GM12878 (cell line): ENCODE results near the gene STK38. TPM values are rescaled to one million over a fixed set of nuclear protein-coding genes. Genes with fewer than 3 reads are reported as not detected.

Experiments
- ATAC-seq: fragments of 200-7000 bp; cut with Tn5 transposase; 3 replicates; pipeline ENCODE4 v1.9.1; 2020; ENCODE audit warnings: mild to moderate bottlenecking, moderate library complexity
- BruUV-seq: library from RNA; stranded (reverse); fragments of 400-500 nt; replicated peaks from 2 replicates; lab custom pipeline; 2021; lab: Mats Ljungman, UMichigan
- CTCF ChIA-PET: fragments of 300-600 bp; sonication (Branson Sonifier 250); formaldehyde crosslinking; extraction: SDS; loops from one replicate; lab custom pipeline; 2021; ENCODE audit warnings: inconsistent platforms; lab: Yijun Ruan, JAX
- POLR2A ChIA-PET: fragments of 350-600 bp; formaldehyde crosslinking; extraction: SDS; loops from one replicate; lab custom pipeline; 2021; ENCODE audit warnings: inconsistent platforms; lab: Charles Lee
- RAD21 ChIA-PET: fragments of 300-600 bp; sonication (Branson Sonifier 250); formaldehyde crosslinking; loops from one replicate; lab custom pipeline; 2023; ENCODE audit warnings: antibody characterized with exemption; ENCODE audit not compliant: unreplicated experiment; lab: Charles Lee
- SMC1A ChIA-PET: fragments of 300-600 bp; sonication (Branson Sonifier 250); formaldehyde crosslinking; loops from one replicate; lab custom pipeline; 2023; ENCODE audit not compliant: unreplicated experiment, uncharacterized antibody; lab: Charles Lee
- DNase-seq: peaks from one replicate; pipeline ENCODE4 v3.0.0-alpha.2; 2011; ENCODE audit warnings: low read depth, low spot score
- FAIRE-seq: peaks from 3 replicates; lab custom pipeline; 2011; peaks lifted over from hg19 to GRCh38; lab: Jason Lieb, UNC
- H2AFZ ChIP-seq: 2 replicates; pipeline ENCODE4 v1.6.0; 2011; ENCODE audit warnings: low read depth, low read length, control low read depth; ENCODE audit not compliant: control insufficient read depth
- H3K27ac ChIP-seq: 2 replicates; pipeline ENCODE4 v1.5.1; 2011; ENCODE audit warnings: control low read depth; ENCODE audit not compliant: control insufficient read depth, insufficient read depth
- H3K27me3 ChIP-seq, 2 experiments: replicated peaks in 1 of 2; 2 replicates each; pipeline versions ENCODE4 v1.6.0 to v1.6.1; 2011; ENCODE audit warnings: low read length in 1 of 2; ENCODE audit not compliant: control insufficient read depth in 2 of 2, insufficient read depth in 2 of 2
- H3K36me3 ChIP-seq, 2 experiments: 2 replicates each; pipeline ENCODE4 v1.5.1; 2011; ENCODE audit warnings: low read length in 1 of 2; ENCODE audit not compliant: control insufficient read depth in 2 of 2, insufficient read depth in 2 of 2
- H3K4me1 ChIP-seq: 2 replicates; pipeline ENCODE4 v1.6.1; 2011; ENCODE audit warnings: mild to moderate bottlenecking, low read length, moderate library complexity, mixed read lengths; ENCODE audit not compliant: control insufficient read depth, insufficient read depth
- H3K4me2 ChIP-seq: 2 replicates; pipeline ENCODE4 v1.6.0; 2011; ENCODE audit warnings: control low read depth; ENCODE audit not compliant: control insufficient read depth, insufficient read depth
- H3K4me3 ChIP-seq: fragments of 200-600 bp; sonication (generic); 2 replicates; pipeline ENCODE4 v1.5.1; 2016
- H3K79me2 ChIP-seq: 2 replicates; pipeline ENCODE4 v1.6.0; 2011; ENCODE audit warnings: low read length; ENCODE audit not compliant: control insufficient read depth, insufficient read depth
- H3K9ac ChIP-seq: 2 replicates; pipeline ENCODE4 v1.8.0; 2011; ENCODE audit warnings: low read length, control low read depth, mixed read lengths; ENCODE audit not compliant: control insufficient read depth, insufficient read depth
- H3K9me3 ChIP-seq: replicated peaks from 3 replicates; pipeline ENCODE4 v1.5.1; 2011; ENCODE audit warnings: mild to moderate bottlenecking, low read length; ENCODE audit not compliant: control insufficient read depth, insufficient read depth
- H4K20me1 ChIP-seq: 2 replicates; pipeline ENCODE4 v1.6.0; 2011; ENCODE audit not compliant: control insufficient read depth, insufficient read depth
- BCL11A ChIP-seq: IDR thresholded peaks from 2 replicates; pipeline ENCODE4 v1.6.1; 2011; ENCODE audit warnings: low read depth, low read length
- CEBPB ChIP-seq, 2 experiments: fragments of 150-350 bp in 1 of 2; IDR thresholded peaks; 2 replicates each; pipeline ENCODE4 v1.6.1; 2012 to 2014; ENCODE audit warnings: low read depth in 2 of 2, low read length in 2 of 2, borderline replicate concordance in 1 of 2, inconsistent platforms in 1 of 2
- FOXM1 ChIP-seq: IDR thresholded peaks from 2 replicates; pipeline ENCODE4 v1.6.1; 2012; ENCODE audit warnings: low read depth, mild to moderate bottlenecking, inconsistent platforms, low read length, moderate library complexity
- GABPA ChIP-seq: IDR thresholded peaks from 2 replicates; pipeline ENCODE4 v1.6.1; 2014; ENCODE audit warnings: antibody characterized with exemption, low read depth, mild to moderate bottlenecking, inconsistent platforms
- IRF4 ChIP-seq: IDR thresholded peaks from 2 replicates; pipeline ENCODE4 v1.6.1; 2011; ENCODE audit warnings: low read depth, low read length
- KAT2A ChIP-seq: conservative IDR thresholded peaks from 2 replicates; pipeline ENCODE4 v1.6.1; 2011; ENCODE audit warnings: low read depth, low read length; ENCODE audit not compliant: control insufficient read depth
- KLF5 ChIP-seq: fragments of 450-650 bp; IDR thresholded peaks from 2 replicates; pipeline ENCODE4 v1.6.1; 2014; ENCODE audit warnings: mild to moderate bottlenecking; ENCODE audit not compliant: partially characterized antibody
- MTA2 ChIP-seq: fragments of 450-650 bp; IDR thresholded peaks from 2 replicates; pipeline ENCODE4 v1.6.1; 2016; ENCODE audit warnings: low read depth, mild to moderate bottlenecking, moderate library complexity
- POU2F2 ChIP-seq: IDR thresholded peaks from 3 replicates; pipeline ENCODE4 v1.6.1; 2011; ENCODE audit warnings: low read depth, mild to moderate bottlenecking, low read length, borderline replicate concordance
- ZNF622 ChIP-seq: fragments of 450-650 bp; IDR thresholded peaks from 2 replicates; pipeline ENCODE4 v1.6.1; 2017; ENCODE audit warnings: mild to moderate bottlenecking, inconsistent platforms
- WGBS: methylation state at CpG from one replicate; pipeline ENCODE4 v1.1.6; 2016; ENCODE audit warnings: low lambda C conversion rate; ENCODE audit not compliant: insufficient replicate concordance, insufficient coverage; ENCODE audit errors: missing lambda C conversion rate; 5-methylcytosine and 5-hydroxymethylcytosine counted together
- in situ Hi-C: fragments of 300-500 bp; cut with MboI; formaldehyde crosslinking; loops from 9 replicates; pipeline ENCODE4 v1.14.3; 2018; ENCODE audit warnings: mixed read lengths
- intact Hi-C: fragments of 100-400 bp; cut with micrococcal nuclease; formaldehyde crosslinking; loops from one replicate; pipeline ENCODE4 v1.14.2; 2022; ENCODE audit not compliant: unreplicated experiment
- polyA plus RNA-seq, 11 experiments: library from polyadenylated mRNA; depleted of rRNA in 4 of 11; unstranded in 6 of 11; stranded (reverse) in 5 of 11; fragments of >200 nt; fragmentation: Nextera tagmentation in 4 of 11; fragmentation: Illumina TruSeq in 1 of 11; extraction: Ambion mirVana in 4 of 11; extraction: Trizol in 1 of 11; gene quantifications; 1 replicate in 1 of 11; 2 replicates in 10 of 11; pipeline versions ENCODE4 v1.2.1 to v1.2.3, GENCODE V29; 2011 to 2016; ENCODE audit warnings: inconsistent platforms in 2 of 11, missing spikeins in 2 of 11, low read depth in 1 of 11
- total RNA-seq, 4 experiments: library from RNA; depleted of rRNA in 3 of 4; stranded (reverse); fragments of >200 nt in 3 of 4; fragmentation: Illumina TruSeq in 1 of 4; extraction: Trizol in 1 of 4; gene quantifications; 2 replicates each; pipeline versions ENCODE4 v1.2.1 to v1.2.3, GENCODE V29; 2013 to 2021
- TF ChIP-seq, protein P1 (sequence below): fragments of 450-650 bp; formaldehyde crosslinking; IDR thresholded peaks from 2 replicates; pipeline ENCODE4 v1.4.0; 2020; ENCODE audit warnings: mild to moderate bottlenecking, moderate library complexity
- TF ChIP-seq, protein P2 (sequence below), 3 experiments: IDR thresholded peaks in 2 of 3; conservative IDR thresholded peaks in 1 of 3; 2 replicates each; pipeline ENCODE4 v1.5.1; 2011; ENCODE audit warnings: low read depth in 3 of 3, low read length in 3 of 3, mild to moderate bottlenecking in 3 of 3, control low read depth in 2 of 3, moderate library complexity in 2 of 3, inconsistent platforms in 1 of 3, mixed read lengths in 1 of 3; ENCODE audit not compliant: control insufficient read depth in 2 of 3, insufficient read depth in 1 of 3; ENCODE audit errors: extremely low read depth in 1 of 3
- TF ChIP-seq, protein P3 (sequence below): fragments of 450-650 bp; IDR thresholded peaks from 2 replicates; pipeline ENCODE4 v1.6.1; 2018; ENCODE audit warnings: borderline replicate concordance, mild to moderate bottlenecking; ENCODE audit not compliant: partially characterized antibody

The STK38 gene
- total and polyA plus RNA-seq, 10 of the 15 experiments (the other 5 are each of a cell fraction or from before 2014, with no cell fraction given) = 4.1 to 18.7 (median 13.6) TPM

DNA sequence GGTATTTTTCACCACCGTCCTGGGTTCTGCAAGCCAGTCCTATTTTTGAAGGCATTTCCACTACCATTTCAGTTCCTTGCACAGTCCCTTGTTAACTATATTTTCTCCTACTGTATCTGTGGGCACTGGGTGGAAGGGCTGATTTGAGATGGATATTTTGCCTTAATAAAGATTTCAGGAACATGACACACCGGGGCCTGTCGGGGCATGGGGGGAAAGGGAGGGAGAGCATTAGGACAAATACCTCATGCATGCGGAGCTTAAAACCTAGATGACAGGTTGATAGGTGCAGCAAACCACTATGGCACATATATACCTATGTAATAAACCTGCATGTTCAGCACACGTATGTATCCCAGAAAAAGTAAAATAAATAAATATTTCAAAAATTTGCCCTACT, 22.4 kb downstream of the STK38 start:
- WGBS = 100% methylated on average over 5 of the region's 5 CpGs
- Histone ChIP-seq H3K27ac (no peak overlapping the region), H3K4me2 (no peak overlapping the region), H3K79me2 (no peaks in the 10 kb centered on the region), H3K4me3 (no peak overlapping the region), H4K20me1 (no peaks in the 10 kb centered on the region), H2AFZ (no peak overlapping the region), H3K27me3 (no peaks in the 10 kb centered on the region), H3K9me3 (no peaks in the 10 kb centered on the region), H3K9ac (no peak overlapping the region), H3K4me1 (no peaks in the 10 kb centered on the region), H3K36me3 (peaks cover 0 to 16% of the 10 kb centered on the region in 2 experiments; a peak in 2 of 4 replicates)
- no peak for TF ChIP-seq MTA2
- TF ChIP-seq POU2F2 = no peak
- TF ChIP-seq BCL11A = no peak
- no peak for TF ChIP-seq ZNF622
- TF ChIP-seq GABPA = no peak
- no peak for TF ChIP-seq CEBPB (IDR thresholded peaks at IDR 0.05; ENCODE audit: borderline replicate concordance in 1 of 2, low read depth in 2 of 2, low read length in 2 of 2)
- TF ChIP-seq, protein P1, sequence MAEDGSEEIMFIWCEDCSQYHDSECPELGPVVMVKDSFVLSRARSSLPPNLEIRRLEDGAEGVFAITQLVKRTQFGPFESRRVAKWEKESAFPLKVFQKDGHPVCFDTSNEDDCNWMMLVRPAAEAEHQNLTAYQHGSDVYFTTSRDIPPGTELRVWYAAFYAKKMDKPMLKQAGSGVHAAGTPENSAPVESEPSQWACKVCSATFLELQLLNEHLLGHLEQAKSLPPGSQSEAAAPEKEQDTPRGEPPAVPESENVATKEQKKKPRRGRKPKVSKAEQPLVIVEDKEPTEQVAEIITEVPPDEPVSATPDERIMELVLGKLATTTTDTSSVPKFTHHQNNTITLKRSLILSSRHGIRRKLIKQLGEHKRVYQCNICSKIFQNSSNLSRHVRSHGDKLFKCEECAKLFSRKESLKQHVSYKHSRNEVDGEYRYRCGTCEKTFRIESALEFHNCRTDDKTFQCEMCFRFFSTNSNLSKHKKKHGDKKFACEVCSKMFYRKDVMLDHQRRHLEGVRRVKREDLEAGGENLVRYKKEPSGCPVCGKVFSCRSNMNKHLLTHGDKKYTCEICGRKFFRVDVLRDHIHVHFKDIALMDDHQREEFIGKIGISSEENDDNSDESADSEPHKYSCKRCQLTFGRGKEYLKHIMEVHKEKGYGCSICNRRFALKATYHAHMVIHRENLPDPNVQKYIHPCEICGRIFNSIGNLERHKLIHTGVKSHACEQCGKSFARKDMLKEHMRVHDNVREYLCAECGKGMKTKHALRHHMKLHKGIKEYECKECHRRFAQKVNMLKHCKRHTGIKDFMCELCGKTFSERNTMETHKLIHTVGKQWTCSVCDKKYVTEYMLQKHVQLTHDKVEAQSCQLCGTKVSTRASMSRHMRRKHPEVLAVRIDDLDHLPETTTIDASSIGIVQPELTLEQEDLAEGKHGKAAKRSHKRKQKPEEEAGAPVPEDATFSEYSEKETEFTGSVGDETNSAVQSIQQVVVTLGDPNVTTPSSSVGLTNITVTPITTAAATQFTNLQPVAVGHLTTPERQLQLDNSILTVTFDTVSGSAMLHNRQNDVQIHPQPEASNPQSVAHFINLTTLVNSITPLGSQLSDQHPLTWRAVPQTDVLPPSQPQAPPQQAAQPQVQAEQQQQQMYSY = no peak
- TF ChIP-seq KAT2A = no peak
- TF ChIP-seq KLF5 = no peak
- TF ChIP-seq FOXM1 = no peak
- TF ChIP-seq IRF4 = no peak
- TF ChIP-seq, protein P2, sequence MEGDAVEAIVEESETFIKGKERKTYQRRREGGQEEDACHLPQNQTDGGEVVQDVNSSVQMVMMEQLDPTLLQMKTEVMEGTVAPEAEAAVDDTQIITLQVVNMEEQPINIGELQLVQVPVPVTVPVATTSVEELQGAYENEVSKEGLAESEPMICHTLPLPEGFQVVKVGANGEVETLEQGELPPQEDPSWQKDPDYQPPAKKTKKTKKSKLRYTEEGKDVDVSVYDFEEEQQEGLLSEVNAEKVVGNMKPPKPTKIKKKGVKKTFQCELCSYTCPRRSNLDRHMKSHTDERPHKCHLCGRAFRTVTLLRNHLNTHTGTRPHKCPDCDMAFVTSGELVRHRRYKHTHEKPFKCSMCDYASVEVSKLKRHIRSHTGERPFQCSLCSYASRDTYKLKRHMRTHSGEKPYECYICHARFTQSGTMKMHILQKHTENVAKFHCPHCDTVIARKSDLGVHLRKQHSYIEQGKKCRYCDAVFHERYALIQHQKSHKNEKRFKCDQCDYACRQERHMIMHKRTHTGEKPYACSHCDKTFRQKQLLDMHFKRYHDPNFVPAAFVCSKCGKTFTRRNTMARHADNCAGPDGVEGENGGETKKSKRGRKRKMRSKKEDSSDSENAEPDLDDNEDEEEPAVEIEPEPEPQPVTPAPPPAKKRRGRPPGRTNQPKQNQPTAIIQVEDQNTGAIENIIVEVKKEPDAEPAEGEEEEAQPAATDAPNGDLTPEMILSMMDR (IDR thresholded peaks at IDR 0.05 in 2 of 3, conservative IDR thresholded peaks at IDR 0.05 in 1 of 3; ENCODE audit: control insufficient read depth in 2 of 3, extremely low read depth in 1 of 3, insufficient read depth in 1 of 3, low read depth in 3 of 3, low read length in 3 of 3) = no peak
- TF ChIP-seq, protein P3, sequence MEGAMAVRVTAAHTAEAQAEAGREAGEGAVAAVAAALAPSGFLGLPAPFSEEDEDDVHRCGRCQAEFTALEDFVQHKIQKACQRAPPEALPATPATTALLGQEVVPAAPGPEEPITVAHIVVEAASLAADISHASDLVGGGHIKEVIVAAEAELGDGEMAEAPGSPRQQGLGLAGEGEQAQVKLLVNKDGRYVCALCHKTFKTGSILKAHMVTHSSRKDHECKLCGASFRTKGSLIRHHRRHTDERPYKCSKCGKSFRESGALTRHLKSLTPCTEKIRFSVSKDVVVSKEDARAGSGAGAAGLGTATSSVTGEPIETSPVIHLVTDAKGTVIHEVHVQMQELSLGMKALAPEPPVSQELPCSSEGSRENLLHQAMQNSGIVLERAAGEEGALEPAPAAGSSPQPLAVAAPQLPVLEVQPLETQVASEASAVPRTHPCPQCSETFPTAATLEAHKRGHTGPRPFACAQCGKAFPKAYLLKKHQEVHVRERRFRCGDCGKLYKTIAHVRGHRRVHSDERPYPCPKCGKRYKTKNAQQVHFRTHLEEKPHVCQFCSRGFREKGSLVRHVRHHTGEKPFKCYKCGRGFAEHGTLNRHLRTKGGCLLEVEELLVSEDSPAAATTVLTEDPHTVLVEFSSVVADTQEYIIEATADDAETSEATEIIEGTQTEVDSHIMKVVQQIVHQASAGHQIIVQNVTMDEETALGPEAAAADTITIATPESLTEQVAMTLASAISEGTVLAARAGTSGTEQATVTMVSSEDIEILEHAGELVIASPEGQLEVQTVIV = no peak
- RAD21 ChIA-PET = no interaction called here
- no TSS peak for BruUV-seq
- no peak for DNase-seq
- no peak for FAIRE-seq
- in situ Hi-C loops (no loop called here), intact Hi-C loops (no loop called here)
- POLR2A ChIA-PET = no interaction called here
- SMC1A ChIA-PET = no interaction called here
- ATAC-seq = no peak
- CTCF ChIA-PET = no interaction called here
